ENCODE results near the gene CACNA2D4.

CACNA2D4 gene, protein sequence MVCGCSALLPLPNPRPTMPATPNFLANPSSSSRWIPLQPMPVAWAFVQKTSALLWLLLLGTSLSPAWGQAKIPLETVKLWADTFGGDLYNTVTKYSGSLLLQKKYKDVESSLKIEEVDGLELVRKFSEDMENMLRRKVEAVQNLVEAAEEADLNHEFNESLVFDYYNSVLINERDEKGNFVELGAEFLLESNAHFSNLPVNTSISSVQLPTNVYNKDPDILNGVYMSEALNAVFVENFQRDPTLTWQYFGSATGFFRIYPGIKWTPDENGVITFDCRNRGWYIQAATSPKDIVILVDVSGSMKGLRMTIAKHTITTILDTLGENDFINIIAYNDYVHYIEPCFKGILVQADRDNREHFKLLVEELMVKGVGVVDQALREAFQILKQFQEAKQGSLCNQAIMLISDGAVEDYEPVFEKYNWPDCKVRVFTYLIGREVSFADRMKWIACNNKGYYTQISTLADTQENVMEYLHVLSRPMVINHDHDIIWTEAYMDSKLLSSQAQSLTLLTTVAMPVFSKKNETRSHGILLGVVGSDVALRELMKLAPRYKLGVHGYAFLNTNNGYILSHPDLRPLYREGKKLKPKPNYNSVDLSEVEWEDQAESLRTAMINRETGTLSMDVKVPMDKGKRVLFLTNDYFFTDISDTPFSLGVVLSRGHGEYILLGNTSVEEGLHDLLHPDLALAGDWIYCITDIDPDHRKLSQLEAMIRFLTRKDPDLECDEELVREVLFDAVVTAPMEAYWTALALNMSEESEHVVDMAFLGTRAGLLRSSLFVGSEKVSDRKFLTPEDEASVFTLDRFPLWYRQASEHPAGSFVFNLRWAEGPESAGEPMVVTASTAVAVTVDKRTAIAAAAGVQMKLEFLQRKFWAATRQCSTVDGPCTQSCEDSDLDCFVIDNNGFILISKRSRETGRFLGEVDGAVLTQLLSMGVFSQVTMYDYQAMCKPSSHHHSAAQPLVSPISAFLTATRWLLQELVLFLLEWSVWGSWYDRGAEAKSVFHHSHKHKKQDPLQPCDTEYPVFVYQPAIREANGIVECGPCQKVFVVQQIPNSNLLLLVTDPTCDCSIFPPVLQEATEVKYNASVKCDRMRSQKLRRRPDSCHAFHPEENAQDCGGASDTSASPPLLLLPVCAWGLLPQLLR

GRCh38 chr12:1918081-1918883 lies at the start of gene CACNA2D4:
Gene CACNA2D4 (minus strand): TSS chr12:1918652. CDS start chr12:1918473, 179 bp downstream.
- DNase-seq (ENCODE audit: low read depth), result no peak
- H3K4me3 ChIP-seq (ENCODE audit: low read depth, low read length), result no peak within 1 kb of the TSS
- TF ChIP-seq, protein P1, sequence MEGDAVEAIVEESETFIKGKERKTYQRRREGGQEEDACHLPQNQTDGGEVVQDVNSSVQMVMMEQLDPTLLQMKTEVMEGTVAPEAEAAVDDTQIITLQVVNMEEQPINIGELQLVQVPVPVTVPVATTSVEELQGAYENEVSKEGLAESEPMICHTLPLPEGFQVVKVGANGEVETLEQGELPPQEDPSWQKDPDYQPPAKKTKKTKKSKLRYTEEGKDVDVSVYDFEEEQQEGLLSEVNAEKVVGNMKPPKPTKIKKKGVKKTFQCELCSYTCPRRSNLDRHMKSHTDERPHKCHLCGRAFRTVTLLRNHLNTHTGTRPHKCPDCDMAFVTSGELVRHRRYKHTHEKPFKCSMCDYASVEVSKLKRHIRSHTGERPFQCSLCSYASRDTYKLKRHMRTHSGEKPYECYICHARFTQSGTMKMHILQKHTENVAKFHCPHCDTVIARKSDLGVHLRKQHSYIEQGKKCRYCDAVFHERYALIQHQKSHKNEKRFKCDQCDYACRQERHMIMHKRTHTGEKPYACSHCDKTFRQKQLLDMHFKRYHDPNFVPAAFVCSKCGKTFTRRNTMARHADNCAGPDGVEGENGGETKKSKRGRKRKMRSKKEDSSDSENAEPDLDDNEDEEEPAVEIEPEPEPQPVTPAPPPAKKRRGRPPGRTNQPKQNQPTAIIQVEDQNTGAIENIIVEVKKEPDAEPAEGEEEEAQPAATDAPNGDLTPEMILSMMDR (IDR thresholded peaks at IDR 0.05; ENCODE audit: low read depth, low read length, missing control alignments), result no peak

DNA sequence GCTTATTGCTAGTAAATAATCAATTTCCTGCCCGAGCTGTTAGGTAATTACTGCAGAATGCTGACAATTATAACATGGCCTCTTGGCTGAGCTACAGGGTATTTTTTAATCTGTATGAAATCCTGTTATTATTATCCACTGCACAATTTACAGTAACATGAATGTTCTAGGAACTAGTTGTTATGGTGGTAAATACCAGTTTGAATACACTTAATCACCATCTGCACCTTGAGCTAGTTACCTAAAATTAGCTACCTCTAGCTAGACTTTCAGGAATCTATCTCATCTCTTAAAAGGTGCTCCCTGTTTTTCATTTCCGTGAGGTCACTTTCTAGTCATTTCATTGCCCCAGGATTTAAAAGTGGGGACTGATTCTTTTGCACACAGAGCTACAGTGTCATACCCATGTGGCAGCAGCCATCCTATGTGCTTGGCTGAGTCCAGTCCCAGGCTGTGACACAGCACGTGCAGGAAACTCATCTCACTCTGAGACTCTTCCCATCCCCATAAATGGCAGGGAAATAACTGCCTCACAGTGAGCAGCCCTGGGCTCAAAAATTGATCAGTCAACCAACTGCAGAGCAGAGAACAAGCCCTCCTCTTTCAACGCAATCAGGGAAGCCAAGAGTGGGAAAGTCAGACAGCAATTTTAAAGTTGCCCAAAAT lies 48.2 kb upstream of the CACNA2D4 start:
- DNase-seq (ENCODE audit: low read depth), result no peak

DNA sequence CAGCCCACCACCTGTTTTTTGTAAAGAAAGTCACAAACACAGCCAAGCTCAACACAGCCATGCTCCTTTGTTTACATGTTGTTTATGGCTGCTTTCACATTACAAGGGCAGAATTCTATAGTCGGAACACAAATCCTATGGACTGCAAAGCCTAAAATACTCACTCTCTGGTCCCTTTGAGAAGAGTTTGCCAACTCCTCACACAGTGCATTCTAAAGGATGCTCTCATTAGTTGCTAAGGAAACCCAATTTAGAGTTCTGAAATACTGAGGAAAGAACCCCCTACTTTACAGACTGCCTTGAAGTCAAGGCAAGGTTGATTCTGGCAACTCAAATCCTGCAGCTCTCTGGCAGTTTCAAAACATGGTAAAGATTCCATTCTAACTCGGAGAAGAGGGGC lies 47.5 kb upstream of the CACNA2D4 start:
- H3K4me3 ChIP-seq (ENCODE audit: low read depth, low read length), result no peak overlapping the region
- no peak for DNase-seq (ENCODE audit: low read depth)
- TF ChIP-seq, protein P1 (IDR thresholded peaks at IDR 0.05; ENCODE audit: low read depth, low read length, missing control alignments), result no peak

More for the DNA sequence above, 48.2 kb upstream of the CACNA2D4 start:
- H3K4me3 ChIP-seq (ENCODE audit: low read depth, low read length), result no peak overlapping the region
- TF ChIP-seq, protein P1 (IDR thresholded peaks at IDR 0.05; ENCODE audit: low read depth, low read length, missing control alignments), result no peak

- DNase-seq (ENCODE audit: low read depth), result no peak
- H3K4me3 ChIP-seq (ENCODE audit: low read depth, low read length), result no peak overlapping the region
Observed at GRCh38 chr12:1962051-1963020, 43.9 kb upstream of the CACNA2D4 start.

DNA sequence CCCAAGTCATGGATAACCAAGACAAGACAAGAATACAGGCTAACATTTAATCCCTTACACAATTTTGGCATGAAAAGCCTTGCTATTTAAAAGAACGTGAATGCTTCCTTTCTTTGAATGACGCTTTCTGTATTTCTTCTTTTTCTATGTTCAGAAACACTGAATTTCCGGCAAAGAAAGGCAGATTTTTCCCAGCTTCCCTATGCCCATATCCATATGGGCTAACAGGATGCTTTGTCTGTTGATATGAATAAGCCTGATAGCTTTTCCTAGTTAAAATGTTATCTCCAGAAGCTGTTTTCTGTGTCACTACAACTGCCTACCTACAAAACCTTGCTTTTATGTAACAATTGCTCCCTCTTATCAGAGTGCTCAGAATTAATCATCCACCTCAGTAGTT lies 38.3 kb upstream of the CACNA2D4 start:
- no peak overlapping the region for H3K4me3 ChIP-seq (ENCODE audit: low read depth, low read length)
- TF ChIP-seq, protein P1 (IDR thresholded peaks at IDR 0.05; ENCODE audit: low read depth, low read length, missing control alignments), result no peak
- no peak for DNase-seq (ENCODE audit: low read depth)

More at GRCh38 chr12:1962051-1963020, 43.9 kb upstream of the CACNA2D4 start:
- TF ChIP-seq, protein P1 (IDR thresholded peaks at IDR 0.05; ENCODE audit: low read depth, low read length, missing control alignments), result no peak
